Astrocyte (in vitro differentiated cells and primary cell): Measurements from ENCODE around the gene KNSTRN. TPM values are rescaled to one million over a fixed set of nuclear protein-coding genes. Genes with fewer than 3 reads are reported as not detected.

Experiments used
- DNase-seq: peaks from one replicate; pipeline ENCODE4 v3.0.0-alpha.2; 2010; ENCODE audit warnings: low read depth
- FAIRE-seq: peaks from 2 replicates; lab custom pipeline; 2011; peaks lifted over from hg19 to GRCh38; lab: Jason Lieb, UNC
- H2AFZ ChIP-seq: 2 replicates; pipeline ENCODE4 v1.6.0; 2012; ENCODE audit warnings: low read depth, low read length, inconsistent platforms
- H3K27ac ChIP-seq: 2 replicates; pipeline ENCODE4 v1.5.1; 2011; ENCODE audit warnings: low read depth, low read length, inconsistent platforms
- H3K27me3 ChIP-seq: 2 replicates; pipeline ENCODE4 v1.6.0; 2011; ENCODE audit warnings: low read length, inconsistent platforms; ENCODE audit not compliant: insufficient read depth
- H3K36me3 ChIP-seq: 2 replicates; pipeline ENCODE4 v1.5.1; 2011; ENCODE audit warnings: low read length, inconsistent platforms; ENCODE audit not compliant: insufficient read depth
- H3K4me1 ChIP-seq: 2 replicates; pipeline ENCODE4 v1.5.1; 2011; ENCODE audit warnings: low read length, inconsistent platforms; ENCODE audit not compliant: insufficient read depth
- H3K4me2 ChIP-seq: 2 replicates; pipeline ENCODE4 v1.6.0; 2012; ENCODE audit warnings: low read length, inconsistent platforms
- H3K4me3 ChIP-seq: 2 replicates; pipeline ENCODE4 v1.5.1; 2011; ENCODE audit warnings: low read depth, mild to moderate bottlenecking, low read length, inconsistent platforms; ENCODE audit not compliant: insufficient read depth
- H3K79me2 ChIP-seq: 2 replicates; pipeline ENCODE4 v1.6.0; 2012; ENCODE audit warnings: mild to moderate bottlenecking, low read length, inconsistent platforms; ENCODE audit not compliant: insufficient read depth
- H3K9ac ChIP-seq: 2 replicates; pipeline ENCODE4 v1.6.0; 2012; ENCODE audit warnings: mild to moderate bottlenecking, low read length, inconsistent platforms
- H3K9me3 ChIP-seq: 2 replicates; pipeline ENCODE4 v1.5.1; 2012; ENCODE audit warnings: low read depth, mild to moderate bottlenecking, low read length, inconsistent platforms; ENCODE audit not compliant: insufficient read depth
- H4K20me1 ChIP-seq: 2 replicates; pipeline ENCODE4 v1.6.0; 2012; ENCODE audit warnings: low read length, inconsistent platforms; ENCODE audit not compliant: insufficient read depth
- H3K27ac Mint-ChIP-seq: one replicate; pipeline ENCODE4 v1.8.0; 2021; ENCODE audit warnings: mild to moderate bottlenecking, mixed read lengths; ENCODE audit not compliant: unreplicated experiment
- H3K27me3 Mint-ChIP-seq: one replicate; pipeline ENCODE4 v1.8.0; 2021; ENCODE audit warnings: low read depth, mixed read lengths; ENCODE audit not compliant: unreplicated experiment
- H3K36me3 Mint-ChIP-seq: one replicate; pipeline ENCODE4 v1.8.0; 2021; ENCODE audit warnings: low read depth, mixed read lengths; ENCODE audit not compliant: unreplicated experiment
- H3K4me1 Mint-ChIP-seq: one replicate; pipeline ENCODE4 v1.8.0; 2021; ENCODE audit warnings: low read depth, mixed read lengths; ENCODE audit not compliant: unreplicated experiment
- H3K4me3 Mint-ChIP-seq: one replicate; pipeline ENCODE4 v1.8.0; 2021; ENCODE audit warnings: mild to moderate bottlenecking, moderate library complexity, mixed read lengths; ENCODE audit not compliant: unreplicated experiment
- H3K9me3 Mint-ChIP-seq: one replicate; pipeline ENCODE4 v1.8.0; 2021; ENCODE audit warnings: mild to moderate bottlenecking, mixed read lengths; ENCODE audit not compliant: unreplicated experiment
- CTCF ChIP-seq: IDR thresholded peaks from 2 replicates; pipeline ENCODE4 v1.5.1; 2011; ENCODE audit warnings: low read depth, mild to moderate bottlenecking, inconsistent platforms, low read length, moderate library complexity; ENCODE audit not compliant: insufficient read depth
- EZH2 ChIP-seq: IDR thresholded peaks from 2 replicates; pipeline ENCODE4 v1.6.1; 2012; ENCODE audit warnings: mild to moderate bottlenecking, low read length, inconsistent platforms; ENCODE audit not compliant: insufficient read depth
- total RNA-seq: library from RNA; stranded (reverse); gene quantifications from 2 replicates; pipeline ENCODE4 v1.2.1, GENCODE V29; 2021

KNSTRN gene
- total RNA-seq, 1 donor from 2014 or later, result 37.8 TPM

- Histone ChIP-seq H3K4me2 (no peak overlapping the region), H2AFZ (no peak overlapping the region), H3K27me3 (no peaks in the 10 kb centered on the region), H3K9me3 (no peaks in the 10 kb centered on the region), H3K4me3 (no peak overlapping the region), H3K4me1 (peaks cover under 1% of the 10 kb centered on the region), H4K20me1 (peaks cover 27% of the 10 kb centered on the region), H3K36me3 (peaks cover 35% of the 10 kb centered on the region), H3K79me2 (peaks cover 8% of the 10 kb centered on the region), H3K27ac (no peak overlapping the region), H3K9ac (no peak overlapping the region)
- Mint-ChIP-seq H3K27ac (no peak overlapping the region), H3K4me3 (peak overlapping the region; percentile 4), H3K36me3 (peaks cover 33% of the 10 kb centered on the region), H3K4me1 (peaks cover 4% of the 10 kb centered on the region), H3K9me3 (peaks cover 3% of the 10 kb centered on the region), H3K27me3 (no peaks in the 10 kb centered on the region)
- TF ChIP-seq CTCF (no peak), EZH2 (no peak)
- FAIRE-seq, result no peak
- no peak for DNase-seq
Observed at GRCh38 chr15:40412095-40412759, 29.7 kb downstream of the KNSTRN start.

GRCh38 chr15:40413036-40413435, 30.5 kb downstream of the KNSTRN start:
- Mint-ChIP-seq H3K27me3 (no peaks in the 10 kb centered on the region), H3K27ac (no peak overlapping the region), H3K36me3 (peaks cover 29% of the 10 kb centered on the region), H3K9me3 (no peaks in the 10 kb centered on the region), H3K4me3 (no peak overlapping the region), H3K4me1 (no peaks in the 10 kb centered on the region)
- Histone ChIP-seq H3K9me3 (no peaks in the 10 kb centered on the region), H3K4me1 (no peaks in the 10 kb centered on the region), H3K9ac (no peak overlapping the region), H4K20me1 (peaks cover 18% of the 10 kb centered on the region), H3K36me3 (peaks cover 35% of the 10 kb centered on the region), H3K4me3 (no peak overlapping the region), H3K79me2 (peaks cover 3% of the 10 kb centered on the region), H3K27me3 (no peaks in the 10 kb centered on the region), H2AFZ (no peak overlapping the region), H3K27ac (no peak overlapping the region), H3K4me2 (no peak overlapping the region)
- DNase-seq (no peak), FAIRE-seq (no peak)
- no peak for TF ChIP-seq CTCF
- TF ChIP-seq EZH2, result no peak

- H3K9me3 Mint-ChIP-seq, result no peaks in the 10 kb centered on the region
- no peak overlapping the region for H3K9ac ChIP-seq
- H3K27ac ChIP-seq, result no peak overlapping the region
- H3K4me1 ChIP-seq, result no peaks in the 10 kb centered on the region
- no peak overlapping the region for H3K4me2 ChIP-seq
- no peak overlapping the region for H3K4me3 ChIP-seq
- H4K20me1 ChIP-seq, result peaks cover 11% of the 10 kb centered on the region
- H3K79me2 ChIP-seq, result no peaks in the 10 kb centered on the region
- H3K27me3 Mint-ChIP-seq, result no peaks in the 10 kb centered on the region
- no peak for FAIRE-seq
- no peaks in the 10 kb centered on the region for H3K9me3 ChIP-seq
- peaks cover 27% of the 10 kb centered on the region for H3K36me3 Mint-ChIP-seq
- H3K4me1 Mint-ChIP-seq, result no peaks in the 10 kb centered on the region
- DNase-seq, result no peak
- no peaks in the 10 kb centered on the region for H3K27me3 ChIP-seq
- H3K36me3 ChIP-seq, result peaks cover 35% of the 10 kb centered on the region
- H3K27ac Mint-ChIP-seq, result no peak overlapping the region
- TF ChIP-seq EZH2, result no peak
- TF ChIP-seq CTCF, result no peak
- no peak overlapping the region for H3K4me3 Mint-ChIP-seq
- no peak overlapping the region for H2AFZ ChIP-seq
Observed at GRCh38 chr15:40414816-40415215, 32.3 kb downstream of the KNSTRN start.
